ENCODE measurements around the gene GTF2F1.

Gene GTF2F1

GRCh38 chr19:6421075-6422014 is 28.4 kb upstream of the GTF2F1 start:
- no peaks in the 10 kb centered on the region for H3K27me3 ChIP-seq (ENCODE audit: insufficient read depth, poor library complexity, severe bottlenecking)
- H3K4me3 ChIP-seq (replicated peaks; ENCODE audit: insufficient read depth, low read length) = no peak overlapping the region
- no peak overlapping the region for H3K27ac ChIP-seq (replicated peaks)
- no peak for DNase-seq (ENCODE audit: low read depth in 1 of 2, low spot score in 1 of 2)
- TF ChIP-seq GABPA (IDR thresholded peaks at IDR 0.05; ENCODE audit: low read depth) = no peak
- no peak for TF ChIP-seq CTCF (IDR thresholded peaks at IDR 0.05; ENCODE audit: insufficient read depth, low read length)
- TF ChIP-seq POLR2AphosphoS5 (IDR thresholded peaks at IDR 0.05; ENCODE audit: low read depth) = no peak
- TF ChIP-seq REST (IDR thresholded peaks at IDR 0.05; ENCODE audit: insufficient replicate concordance, low read depth) = no peak
- no peak for TF ChIP-seq SPI1 (IDR thresholded peaks at IDR 0.05; ENCODE audit: borderline replicate concordance, low read depth)

DNA sequence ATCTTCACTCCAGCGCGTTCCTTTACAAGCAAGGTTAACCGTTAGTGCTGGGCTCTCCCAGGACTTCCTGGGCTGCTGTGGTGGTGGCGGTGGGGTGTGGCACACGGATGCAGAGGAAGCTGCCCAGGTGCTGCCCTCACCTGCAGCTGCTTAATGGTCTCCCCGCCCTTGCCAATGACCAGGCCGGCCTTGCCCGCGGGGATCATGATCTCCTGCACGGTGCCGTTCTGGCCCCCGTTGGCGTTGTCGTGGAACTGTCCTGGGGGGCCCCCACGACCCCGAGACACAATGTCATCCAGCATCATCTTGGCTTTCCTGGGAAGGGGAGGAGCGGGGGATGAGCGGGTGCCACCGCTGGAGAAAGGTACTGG is 25.6 kb upstream of the GTF2F1 start:
- no peak overlapping the region for H3K4me3 ChIP-seq (replicated peaks; ENCODE audit: insufficient read depth, low read length)
- no peak for TF ChIP-seq SPI1 (IDR thresholded peaks at IDR 0.05; ENCODE audit: borderline replicate concordance, low read depth)
- no peak for TF ChIP-seq CTCF (IDR thresholded peaks at IDR 0.05; ENCODE audit: insufficient read depth, low read length)
- no peak for TF ChIP-seq GABPA (IDR thresholded peaks at IDR 0.05; ENCODE audit: low read depth)
- no peak for TF ChIP-seq POLR2AphosphoS5 (IDR thresholded peaks at IDR 0.05; ENCODE audit: low read depth)
- no peak for TF ChIP-seq REST (IDR thresholded peaks at IDR 0.05; ENCODE audit: insufficient replicate concordance, low read depth)
- no peaks in the 10 kb centered on the region for H3K27me3 ChIP-seq (ENCODE audit: insufficient read depth, poor library complexity, severe bottlenecking)
- H3K27ac ChIP-seq (replicated peaks) = no peak overlapping the region
- DNase-seq (ENCODE audit: low read depth in 1 of 2, low spot score in 1 of 2) = no peak

DNA sequence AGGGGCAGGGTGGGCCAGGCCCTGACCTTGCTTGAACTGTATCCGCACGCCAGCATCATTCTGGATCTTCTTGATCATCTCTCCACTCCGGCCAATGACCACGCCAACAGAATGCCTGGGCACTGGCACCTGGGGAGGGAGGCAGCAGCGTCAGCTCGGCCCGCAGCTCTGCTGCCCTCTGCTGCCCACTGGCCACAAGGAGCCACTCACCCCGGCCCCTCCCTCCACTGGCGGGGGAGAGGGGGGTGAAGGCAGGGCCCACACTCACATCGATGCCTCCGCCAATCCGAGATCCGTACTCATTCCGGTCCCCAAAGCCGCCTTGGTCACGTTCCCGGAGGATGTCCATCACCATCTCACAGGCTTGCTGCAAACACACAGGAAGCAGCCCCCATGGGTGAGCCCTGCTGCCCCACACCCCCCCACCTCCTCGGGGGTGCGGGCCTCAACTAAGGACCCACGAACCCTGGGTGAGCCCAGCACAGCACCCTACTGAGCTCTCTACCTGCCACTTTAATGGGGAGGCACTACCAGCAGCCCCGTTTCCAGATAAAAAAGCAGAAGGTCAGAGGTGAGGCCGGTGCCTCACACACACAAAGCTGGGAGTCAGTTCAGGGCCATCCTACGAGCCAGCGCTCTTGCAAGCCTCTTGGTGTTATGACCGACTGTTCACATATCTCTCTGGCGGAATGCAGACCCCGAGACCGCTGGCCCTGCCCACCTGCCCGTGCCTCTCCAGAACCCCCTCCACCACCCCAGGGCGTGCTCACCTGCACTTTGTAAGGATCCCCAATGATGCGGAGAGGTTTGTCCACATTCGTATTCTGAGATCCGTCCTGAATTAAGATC is 25.0 kb upstream of the GTF2F1 start:
- DNase-seq (ENCODE audit: low read depth in 1 of 2, low spot score in 1 of 2) = no peak

More for the DNA sequence above, 25.0 kb upstream of the GTF2F1 start:
- no peak overlapping the region for H3K4me3 ChIP-seq (replicated peaks; ENCODE audit: insufficient read depth, low read length)
- H3K27ac ChIP-seq (replicated peaks) = no peak overlapping the region
- H3K27me3 ChIP-seq (ENCODE audit: insufficient read depth, poor library complexity, severe bottlenecking) = no peaks in the 10 kb centered on the region
- no peak for TF ChIP-seq GABPA (IDR thresholded peaks at IDR 0.05; ENCODE audit: low read depth)
- no peak for TF ChIP-seq REST (IDR thresholded peaks at IDR 0.05; ENCODE audit: insufficient replicate concordance, low read depth)
- no peak for TF ChIP-seq SPI1 (IDR thresholded peaks at IDR 0.05; ENCODE audit: borderline replicate concordance, low read depth)
- TF ChIP-seq CTCF (IDR thresholded peaks at IDR 0.05; ENCODE audit: insufficient read depth, low read length) = no peak
- TF ChIP-seq POLR2AphosphoS5 (IDR thresholded peaks at IDR 0.05; ENCODE audit: low read depth) = no peak
